Hepatocyte (in vitro differentiated cells): ENCODE data around the gene LRRK1.

Source experiments
- CTCF ChIP-seq: fragments of 200-600 bp; sonication (generic); IDR thresholded peaks from 2 replicates; pipeline ENCODE4 v1.5.1; 2016; ENCODE audit warnings: antibody characterized with exemption, mild to moderate bottlenecking; ENCODE audit not compliant: poor library complexity
- EZH2phosphoT487 ChIP-seq: fragments of 200-600 bp; sonication (generic); IDR thresholded peaks from one replicate; pipeline ENCODE4 v1.6.1; 2018; ENCODE audit warnings: antibody characterized with exemption, mild to moderate bottlenecking, low read depth, moderate library complexity; ENCODE audit not compliant: unreplicated experiment, severe bottlenecking

GRCh38 chr15:100958326-100959065 lies 39.3 kb downstream of the LRRK1 start:
- TF ChIP-seq CTCF (no peak), EZH2phosphoT487 (no peak)
